Stimulated activated naive B cell treated with anti-CD40 and anti-IgM and Interleukin-4, amounts not matched to agents 10 μg/mL and 1 μg/mL and 100 μg/mL, for 72 hours (primary cell): ENCODE data around the gene PKMYT1.

ENCODE experiments used
- ATAC-seq, 2 donors: fragments of 150-1000 bp; cut with Tn5 transposase; replicated peaks; 2 replicates each; pipeline ENCODE4 v1.10.0; 2021; ENCODE audit warnings: moderate library complexity in 1 of 2
- DNase-seq: peaks from one replicate; pipeline ENCODE4 v3.0.0; 2021
- H3K27ac Mint-ChIP-seq: one replicate; pipeline ENCODE4 v1.8.0; 2022; ENCODE audit warnings: mild to moderate bottlenecking, mixed read lengths
- H3K27me3 Mint-ChIP-seq, 2 donors: one replicate each; pipeline ENCODE4 v1.8.0; 2022; ENCODE audit warnings: mixed read lengths in 2 of 2
- H3K36me3 Mint-ChIP-seq, 2 donors: one replicate each; pipeline ENCODE4 v1.8.0; 2022; ENCODE audit warnings: mixed read lengths in 2 of 2, mild to moderate bottlenecking in 1 of 2
- H3K4me1 Mint-ChIP-seq, 2 donors: one replicate each; pipeline ENCODE4 v1.8.0; 2022; ENCODE audit warnings: mixed read lengths in 2 of 2, mild to moderate bottlenecking in 1 of 2
- H3K4me3 Mint-ChIP-seq, 2 donors: one replicate each; pipeline ENCODE4 v1.8.0; 2022; ENCODE audit warnings: mild to moderate bottlenecking in 2 of 2, mixed read lengths in 2 of 2, moderate library complexity in 1 of 2
- H3K9me3 Mint-ChIP-seq, 2 donors: one replicate each; pipeline ENCODE4 v1.8.0; 2022; ENCODE audit warnings: mixed read lengths in 2 of 2, mild to moderate bottlenecking in 1 of 2

The PKMYT1 gene

DNA sequence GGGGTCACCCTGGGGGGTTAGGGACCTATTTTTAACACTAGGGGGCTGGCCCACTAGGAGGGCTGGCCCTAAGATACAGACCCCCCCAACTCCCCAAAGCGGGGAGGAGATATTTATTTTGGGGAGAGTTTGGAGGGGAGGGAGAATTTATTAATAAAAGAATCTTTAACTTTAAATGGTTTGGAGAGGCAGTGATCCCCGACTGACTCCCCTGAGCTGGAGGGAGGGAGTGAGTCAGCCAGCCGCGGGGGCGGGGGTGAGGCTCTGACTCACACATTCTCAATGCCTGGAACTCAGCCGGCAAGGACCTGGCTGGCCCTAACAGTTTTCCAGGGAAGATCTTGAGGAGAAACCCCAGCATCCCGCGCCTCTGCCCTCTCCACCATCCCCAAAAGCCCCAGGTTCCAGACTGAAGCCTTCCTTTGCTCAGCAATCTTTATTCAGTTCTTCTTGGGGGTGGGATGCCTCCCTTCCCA is 42.0 kb upstream of the PKMYT1 start:
- Mint-ChIP-seq H3K27me3 (peaks cover 1 to 16% of the 10 kb centered on the region in 2 donors), H3K36me3 (peaks cover 16 to 20% of the 10 kb centered on the region in 2 donors), H3K9me3 (no peaks in the 10 kb centered on the region), H3K4me3 (peak overlapping the region; percentile 77 to 81), H3K27ac (peak overlapping the region; percentile 96), H3K4me1 (peaks cover 41 to 80% of the 10 kb centered on the region in 2 donors)
- peak; percentile 63 for DNase-seq
- peak; percentile 22 to 37 for ATAC-seq

DNA sequence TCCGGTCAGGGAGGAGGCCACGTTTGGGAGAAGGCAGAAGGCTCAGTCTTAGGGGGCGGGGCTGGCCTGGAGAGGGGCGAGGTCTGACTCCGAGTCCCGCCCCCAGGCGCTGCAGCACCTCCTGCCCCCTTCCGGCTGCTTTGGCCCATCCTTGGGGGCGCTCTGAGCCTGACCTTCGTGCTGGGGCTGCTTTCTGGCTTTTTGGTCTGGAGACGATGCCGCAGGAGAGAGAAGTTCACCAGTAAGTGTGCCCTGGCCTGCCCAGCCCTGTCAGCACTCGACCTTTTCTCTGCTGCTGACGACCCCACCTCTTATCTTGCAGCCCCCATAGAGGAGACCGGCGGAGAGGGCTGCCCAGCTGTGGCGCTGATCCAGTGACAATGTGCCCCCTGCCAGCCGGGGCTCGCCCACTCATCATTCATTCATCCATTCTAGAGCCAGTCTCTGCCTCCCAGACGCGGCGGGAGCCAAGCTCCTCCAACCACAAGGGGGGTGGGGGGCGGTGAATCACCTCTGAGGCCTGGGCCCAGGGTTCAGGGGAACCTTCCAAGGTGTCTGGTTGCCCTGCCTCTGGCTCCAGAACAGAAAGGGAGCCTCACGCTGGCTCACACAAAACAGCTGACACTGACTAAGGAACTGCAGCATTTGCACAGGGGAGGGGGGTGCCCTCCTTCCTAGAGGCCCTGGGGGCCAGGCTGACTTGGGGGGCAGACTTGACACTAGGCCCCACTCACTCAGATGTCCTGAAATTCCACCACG is 41.4 kb upstream of the PKMYT1 start:
- DNase-seq: peak; percentile 61
- peak overlapping the region; percentile 77 to 81 for H3K4me3 Mint-ChIP-seq
- H3K9me3 Mint-ChIP-seq: no peaks in the 10 kb centered on the region
- peak overlapping the region; percentile 96 for H3K27ac Mint-ChIP-seq
- H3K36me3 Mint-ChIP-seq: peaks cover 10 to 13% of the 10 kb centered on the region in 2 donors
- peaks cover 41 to 80% of the 10 kb centered on the region in 2 donors for H3K4me1 Mint-ChIP-seq
- ATAC-seq: peak; percentile 24 to 39
- peaks cover 6 to 22% of the 10 kb centered on the region in 2 donors for H3K27me3 Mint-ChIP-seq

DNA sequence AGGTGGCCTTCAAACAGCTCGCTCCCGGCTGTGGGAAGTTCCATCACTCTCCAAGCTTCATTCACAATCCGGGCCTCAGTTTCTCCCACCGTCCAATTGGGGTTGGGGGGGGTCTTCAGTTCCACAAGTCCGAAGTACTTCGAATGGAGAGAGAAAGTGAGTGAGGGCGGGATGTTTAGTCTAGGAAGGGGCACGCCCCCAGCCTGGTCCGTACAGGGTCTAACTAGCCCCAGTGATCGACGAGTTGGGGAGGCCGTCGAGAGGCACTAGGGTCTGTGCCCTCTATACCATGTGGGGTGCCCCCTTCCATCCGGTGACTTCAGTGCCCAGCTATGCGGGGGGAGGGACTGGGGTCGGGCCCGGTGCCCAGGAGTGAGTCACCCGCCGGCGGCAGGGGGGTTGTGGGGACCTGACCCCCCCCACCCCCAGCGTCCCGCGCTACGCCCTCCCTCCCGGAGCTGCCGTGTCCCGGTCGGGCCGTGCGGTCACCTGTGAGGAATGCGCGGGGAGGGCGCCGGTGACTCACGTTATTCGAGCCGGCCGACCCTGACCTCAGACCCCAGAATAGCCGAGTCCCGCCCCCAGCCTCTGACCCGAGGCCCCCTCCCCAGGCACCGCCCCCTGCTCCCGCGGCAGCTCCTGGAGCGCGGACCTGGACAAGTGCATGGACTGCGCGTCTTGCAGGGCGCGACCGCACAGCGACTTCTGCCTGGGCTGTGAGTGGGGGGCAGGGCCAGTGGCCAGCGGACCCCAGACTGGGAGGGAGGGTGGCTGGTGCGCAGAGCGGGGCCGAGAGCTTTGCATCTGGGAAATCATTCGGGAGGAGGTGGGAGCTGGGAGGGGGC is 40.6 kb upstream of the PKMYT1 start:
- Mint-ChIP-seq H3K27me3 (peaks cover 9 to 22% of the 10 kb centered on the region in 2 donors), H3K27ac (peak overlapping the region; percentile 96), H3K4me3 (peak overlapping the region; percentile 77 to 90), H3K9me3 (no peaks in the 10 kb centered on the region), H3K36me3 (peaks cover 2 to 5% of the 10 kb centered on the region in 2 donors), H3K4me1 (peaks cover 41 to 72% of the 10 kb centered on the region in 2 donors)
- ATAC-seq (no peak), DNase-seq (no peak)

DNA sequence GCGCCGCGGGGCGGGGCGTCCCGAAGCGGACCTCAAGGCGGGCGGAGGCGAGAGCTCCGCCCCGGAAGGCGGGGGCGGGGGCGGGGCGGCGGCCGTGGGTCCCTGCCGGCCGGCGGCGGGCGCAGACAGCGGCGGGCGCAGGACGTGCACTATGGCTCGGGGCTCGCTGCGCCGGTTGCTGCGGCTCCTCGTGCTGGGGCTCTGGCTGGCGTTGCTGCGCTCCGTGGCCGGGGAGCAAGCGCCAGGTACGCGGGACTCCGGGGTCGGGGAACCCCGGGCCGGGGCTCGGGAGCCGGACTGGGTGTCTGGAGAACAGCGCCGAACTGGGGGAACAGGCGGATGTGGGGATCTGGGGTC is 40.0 kb upstream of the PKMYT1 start, which contains the start of gene TNFRSF12A:
TNFRSF12A (plus strand) TSS at position 122 of the 357 bp plus-strand sequence; CDS start at position 152, 30 bp downstream.
- H3K27ac Mint-ChIP-seq: peak within 1 kb of the TSS; percentile 96
- peak within 1 kb of the TSS; percentile 77 to 90 for H3K4me3 Mint-ChIP-seq
- DNase-seq: peak; percentile 57
- peak; percentile 9 to 17 for ATAC-seq
- H3K27me3 Mint-ChIP-seq: peaks cover 9 to 22% of the 10 kb centered on the region in 2 donors
- no peaks in the 10 kb centered on the region for H3K9me3 Mint-ChIP-seq
- peaks cover 0 to under 1% of the 10 kb centered on the region in 2 donors for H3K36me3 Mint-ChIP-seq
- H3K4me1 Mint-ChIP-seq: peaks cover 39 to 66% of the 10 kb centered on the region in 2 donors

DNA sequence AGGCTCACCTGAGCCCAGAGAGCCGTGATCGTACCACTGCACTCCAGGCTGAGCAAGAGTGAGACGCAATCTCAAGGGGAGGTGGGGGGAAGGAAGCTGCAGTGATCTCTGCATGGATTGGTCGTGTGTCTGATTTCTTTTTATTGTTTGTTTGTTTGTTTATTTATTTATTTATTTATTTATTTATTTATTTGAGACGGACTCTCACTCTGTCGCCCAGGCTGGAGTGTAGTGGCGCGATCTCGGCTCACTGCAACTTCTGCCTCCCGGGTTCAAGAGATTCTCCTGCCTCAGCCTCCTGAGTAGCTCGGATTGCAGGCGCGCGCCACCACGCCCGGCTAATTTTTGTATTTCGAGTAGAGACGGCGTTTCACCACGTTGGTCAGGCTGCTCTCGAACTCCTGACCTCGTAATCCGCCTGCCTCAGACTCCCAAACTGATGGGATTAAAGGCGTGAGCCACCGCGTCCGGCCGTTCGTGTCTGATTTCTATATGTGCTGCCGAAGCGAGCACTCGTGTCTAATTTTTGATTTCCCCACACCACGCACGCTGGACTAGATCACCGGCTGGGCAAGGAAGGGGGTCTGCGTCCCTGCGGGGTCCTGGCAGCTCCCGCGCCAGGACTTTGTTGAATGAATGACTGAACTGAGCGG is 39.5 kb upstream of the PKMYT1 start:
- DNase-seq (no peak), ATAC-seq (no peak)
- Mint-ChIP-seq H3K27me3 (peaks cover 13 to 27% of the 10 kb centered on the region in 2 donors), H3K27ac (peak overlapping the region; percentile 84), H3K36me3 (no peaks in the 10 kb centered on the region), H3K9me3 (no peaks in the 10 kb centered on the region), H3K4me3 (peak overlapping the region; percentile 77 to 90), H3K4me1 (peaks cover 38 to 62% of the 10 kb centered on the region in 2 donors)

DNA sequence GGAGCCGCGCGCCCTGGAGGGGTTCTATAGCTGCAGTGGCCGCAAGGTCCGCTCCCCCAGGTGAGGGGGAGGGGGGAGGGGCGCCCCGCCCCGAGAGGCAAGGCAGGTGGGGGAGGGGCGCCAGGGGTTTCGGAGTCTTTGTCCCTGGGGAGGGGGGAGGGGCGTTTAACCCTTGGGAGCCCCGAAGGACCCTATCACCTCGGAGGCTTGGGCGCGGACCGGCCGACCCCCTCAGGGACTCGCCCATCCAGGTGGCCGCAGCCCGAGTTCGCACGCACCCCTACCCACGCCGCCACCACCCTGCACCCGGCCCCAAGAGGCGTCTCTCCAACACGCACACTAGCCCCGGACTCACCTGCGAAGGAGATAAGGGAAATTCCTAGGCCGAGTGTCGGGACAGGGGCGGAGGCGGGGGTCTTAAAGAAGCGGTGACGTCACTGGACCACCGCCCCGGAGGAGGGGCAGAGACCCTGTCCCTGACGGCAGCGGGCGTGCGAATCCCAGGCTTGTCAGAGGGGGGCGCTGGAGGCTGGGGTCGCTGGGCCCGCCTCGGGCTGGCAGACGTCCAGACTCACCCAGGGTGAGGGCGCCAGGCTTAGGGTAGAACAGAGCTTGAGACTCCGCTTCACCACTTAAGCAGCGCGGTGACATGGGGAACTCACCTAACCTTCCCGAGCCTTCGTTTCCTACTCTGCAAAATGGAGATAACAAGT is 37.7 kb upstream of the PKMYT1 start, which contains the start of gene CLDN6:
CLDN6 (minus strand) TSS at position 390 of the 713 bp plus-strand sequence. CDS start 2,162 bp downstream, outside the sequence.
- Mint-ChIP-seq H3K36me3 (no peaks in the 10 kb centered on the region), H3K27me3 (peaks cover 25 to 44% of the 10 kb centered on the region in 2 donors), H3K4me1 (peaks cover 31 to 48% of the 10 kb centered on the region in 2 donors), H3K9me3 (no peaks in the 10 kb centered on the region), H3K4me3 (peak within 1 kb of the TSS; percentile 25 to 32), H3K27ac (peak within 1 kb of the TSS; percentile 69)
- DNase-seq (no peak), ATAC-seq (no peak)

DNA sequence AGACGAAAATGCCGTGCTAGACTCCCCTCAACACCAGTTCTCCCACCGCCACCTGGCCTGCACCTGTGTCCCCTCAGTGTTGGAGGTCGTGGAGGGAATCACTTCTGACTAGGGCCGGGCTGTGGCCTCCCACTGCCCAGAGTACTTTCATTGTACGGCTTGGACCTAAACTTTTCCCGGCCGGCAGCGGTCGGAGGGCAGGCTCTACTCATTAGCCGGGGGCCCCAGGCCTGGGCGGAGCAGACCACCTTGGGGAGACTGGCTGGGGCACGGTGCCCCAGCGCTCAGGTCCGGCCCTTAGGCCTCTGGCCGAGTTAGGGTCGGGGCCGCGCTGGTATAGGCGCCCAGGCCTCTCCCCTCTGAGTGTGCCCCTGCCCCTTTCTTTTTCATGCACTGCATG is 37.1 kb upstream of the PKMYT1 start:
- ATAC-seq: no peak
- H3K9me3 Mint-ChIP-seq: no peaks in the 10 kb centered on the region
- peaks cover 25 to 50% of the 10 kb centered on the region in 2 donors for H3K27me3 Mint-ChIP-seq
- no peak overlapping the region for H3K4me3 Mint-ChIP-seq
- H3K27ac Mint-ChIP-seq: no peak overlapping the region
- H3K36me3 Mint-ChIP-seq: no peaks in the 10 kb centered on the region
- H3K4me1 Mint-ChIP-seq: peaks cover 25 to 42% of the 10 kb centered on the region in 2 donors
- no peak for DNase-seq

DNA sequence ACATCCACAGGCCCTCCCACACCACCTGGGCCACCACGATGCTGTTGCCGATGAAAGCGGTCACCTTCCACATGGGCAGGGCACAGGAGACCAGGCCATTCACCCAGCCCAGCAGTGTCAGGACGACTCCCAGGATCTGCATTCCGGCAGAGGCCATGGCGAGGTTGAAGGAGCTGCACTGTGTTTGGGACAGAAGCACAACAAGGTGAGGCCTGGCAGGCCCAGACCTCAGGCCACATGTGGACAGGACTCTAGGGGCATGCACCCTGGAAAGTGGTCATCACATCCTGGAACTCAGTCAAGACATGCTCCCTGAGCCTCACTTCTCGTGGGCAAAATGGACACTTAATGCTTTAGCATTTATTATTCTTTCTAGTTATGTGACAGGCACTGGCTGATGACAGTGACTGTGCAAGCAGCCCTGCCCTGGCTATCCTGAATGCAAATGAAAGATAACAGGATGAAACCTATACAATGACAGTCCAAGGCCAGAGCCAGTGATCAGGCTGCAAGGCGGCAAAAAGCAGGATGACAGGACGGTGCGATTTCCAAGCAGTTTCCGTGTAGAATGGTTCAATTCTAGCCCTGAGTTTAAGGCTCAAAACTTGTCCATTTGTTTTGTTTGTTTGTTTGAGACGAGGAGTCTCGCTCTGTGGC is 35.7 kb upstream of the PKMYT1 start:
- Mint-ChIP-seq H3K27ac (no peak overlapping the region), H3K9me3 (no peaks in the 10 kb centered on the region), H3K27me3 (peaks cover 25 to 62% of the 10 kb centered on the region in 2 donors), H3K36me3 (no peaks in the 10 kb centered on the region), H3K4me1 (peaks cover 15 to 29% of the 10 kb centered on the region in 2 donors), H3K4me3 (no peak overlapping the region)
- no peak for ATAC-seq
- no peak for DNase-seq

DNA sequence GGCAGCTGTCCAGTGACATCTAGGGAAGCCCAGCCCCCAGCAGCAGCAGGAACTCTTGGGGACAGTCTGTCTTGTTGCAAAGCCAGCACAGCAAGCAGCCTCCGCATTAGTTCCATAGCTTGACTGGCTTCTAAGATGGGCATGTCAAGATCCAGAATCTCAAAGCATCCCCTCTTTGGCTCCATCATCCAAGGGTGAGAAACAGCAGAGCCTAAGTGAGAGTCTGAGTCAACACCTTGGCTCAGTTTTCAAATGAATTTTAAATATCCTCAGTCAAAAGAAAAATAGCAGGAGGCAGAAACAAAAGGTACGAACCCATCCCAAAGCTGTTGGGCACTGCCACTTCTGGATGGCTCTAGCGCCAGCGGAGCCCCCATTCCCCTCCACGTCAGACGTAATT is 34.7 kb upstream of the PKMYT1 start:
- ATAC-seq (no peak), DNase-seq (no peak)
- H3K27me3 Mint-ChIP-seq: peaks cover 25 to 62% of the 10 kb centered on the region in 2 donors
- no peak overlapping the region for H3K27ac Mint-ChIP-seq
- no peaks in the 10 kb centered on the region for H3K9me3 Mint-ChIP-seq
- no peak overlapping the region for H3K4me3 Mint-ChIP-seq
- H3K36me3 Mint-ChIP-seq: no peaks in the 10 kb centered on the region
- H3K4me1 Mint-ChIP-seq: peaks cover 9 to 18% of the 10 kb centered on the region in 2 donors

DNA sequence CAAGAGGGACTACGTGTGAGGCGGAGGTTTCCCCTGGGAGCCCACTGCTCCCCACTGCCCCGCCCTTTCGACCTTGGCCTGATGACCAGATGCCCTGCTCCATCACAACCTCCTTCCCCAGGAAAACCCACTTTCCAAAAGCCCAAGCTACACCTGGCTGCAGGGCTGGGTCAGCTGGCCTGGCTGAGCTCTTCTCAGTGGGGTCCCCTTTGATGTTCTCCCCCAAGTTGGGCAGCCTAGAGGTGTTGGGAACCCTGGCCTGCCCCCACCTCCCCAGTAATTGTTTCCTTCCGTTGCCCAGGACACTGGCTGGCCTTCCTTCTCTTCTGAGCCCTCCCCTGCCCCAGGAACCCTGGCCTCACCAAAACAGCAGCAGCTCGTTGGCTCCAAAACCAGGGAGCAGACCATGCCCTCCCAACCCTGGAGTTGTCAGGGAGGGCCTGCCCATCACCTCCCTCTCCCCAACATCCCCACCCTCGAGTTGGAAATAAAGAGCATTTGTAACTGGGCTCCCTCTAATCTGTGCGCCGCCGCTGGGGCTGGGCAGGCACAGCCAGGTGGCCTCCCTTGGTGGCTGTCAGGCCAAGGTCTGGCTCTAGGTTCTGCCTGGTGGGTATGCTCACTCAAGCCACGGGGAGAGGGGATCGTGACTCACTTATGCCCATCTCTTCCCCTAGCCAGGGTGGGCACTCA is 33.9 kb upstream of the PKMYT1 start:
- ATAC-seq (no peak), DNase-seq (no peak)
- Mint-ChIP-seq H3K36me3 (no peaks in the 10 kb centered on the region), H3K4me3 (no peak overlapping the region), H3K4me1 (peaks cover 5 to 11% of the 10 kb centered on the region in 2 donors), H3K9me3 (no peaks in the 10 kb centered on the region), H3K27me3 (peaks cover 25 to 62% of the 10 kb centered on the region in 2 donors), H3K27ac (no peak overlapping the region)

DNA sequence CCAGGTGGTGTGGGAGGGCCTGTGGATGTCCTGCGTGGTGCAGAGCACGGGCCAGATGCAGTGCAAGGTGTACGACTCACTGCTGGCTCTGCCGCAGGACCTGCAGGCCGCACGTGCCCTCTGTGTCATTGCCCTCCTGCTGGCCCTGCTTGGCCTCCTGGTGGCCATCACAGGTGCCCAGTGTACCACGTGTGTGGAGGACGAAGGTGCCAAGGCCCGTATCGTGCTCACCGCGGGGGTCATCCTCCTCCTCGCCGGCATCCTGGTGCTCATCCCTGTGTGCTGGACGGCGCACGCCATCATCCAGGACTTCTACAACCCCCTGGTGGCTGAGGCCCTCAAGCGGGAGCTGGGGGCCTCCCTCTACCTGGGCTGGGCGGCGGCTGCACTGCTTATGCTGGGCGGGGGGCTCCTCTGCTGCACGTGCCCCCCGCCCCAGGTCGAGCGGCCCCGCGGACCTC is 33.3 kb upstream of the PKMYT1 start:
- H3K4me1 Mint-ChIP-seq: peaks cover 7 to 12% of the 10 kb centered on the region in 2 donors
- H3K4me3 Mint-ChIP-seq: no peak overlapping the region

DNA sequence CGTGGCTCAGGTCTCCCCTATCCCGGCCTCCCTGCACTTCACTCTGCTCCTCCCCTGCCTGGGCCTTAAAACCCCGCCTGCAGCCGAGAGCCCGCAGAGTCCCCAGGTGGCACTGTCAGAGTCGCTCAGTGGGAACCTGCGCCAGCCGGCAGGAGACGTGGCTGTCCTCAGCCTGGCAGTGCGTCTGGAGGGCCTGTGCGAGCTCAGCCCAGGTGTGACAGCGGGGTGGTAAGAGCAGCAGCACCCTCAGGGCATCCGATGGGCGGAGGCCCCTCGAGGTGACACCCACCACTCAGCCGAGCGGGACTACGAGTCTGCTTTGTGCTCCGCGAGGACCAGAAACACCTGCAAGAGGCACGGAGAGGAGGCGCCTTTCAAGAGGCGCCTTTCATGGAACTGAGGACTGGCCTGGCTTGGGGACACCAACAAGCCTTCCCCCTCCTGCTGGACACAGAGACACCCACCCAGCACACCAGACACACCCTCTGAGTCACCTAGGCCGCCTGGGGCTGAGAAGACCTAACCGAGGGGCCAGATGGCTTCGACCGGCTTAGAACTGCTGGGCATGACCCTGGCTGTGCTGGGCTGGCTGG is 32.7 kb upstream of the PKMYT1 start, which contains the start of gene CLDN9:
CLDN9 (plus strand) TSS at position 96 of the 593 bp plus-strand sequence; CDS start at position 536, 440 bp downstream.
- Mint-ChIP-seq H3K4me3 (no peak within 1 kb of the TSS), H3K9me3 (no peaks in the 10 kb centered on the region), H3K27me3 (peaks cover 25 to 51% of the 10 kb centered on the region in 2 donors), H3K36me3 (no peaks in the 10 kb centered on the region), H3K27ac (no peak within 1 kb of the TSS), H3K4me1 (peaks cover 11 to 12% of the 10 kb centered on the region in 2 donors)
- DNase-seq: no peak
- peak; percentile 36 to 66 for ATAC-seq

More for the DNA sequence above, 33.3 kb upstream of the PKMYT1 start:
- Mint-ChIP-seq H3K9me3 (no peaks in the 10 kb centered on the region), H3K27ac (no peak overlapping the region), H3K27me3 (peaks cover 25 to 57% of the 10 kb centered on the region in 2 donors), H3K36me3 (no peaks in the 10 kb centered on the region)
- DNase-seq (no peak), ATAC-seq (no peak)
